Measurements from ENCODE around the gene ANO1.

- no peak for TF ChIP-seq CTCF (IDR thresholded peaks at IDR 0.05)
- TF ChIP-seq ZFX (IDR thresholded peaks at IDR 0.05; ENCODE audit: borderline replicate concordance), result no peak
Observed at GRCh38 chr11:70138403-70138802, 60.3 kb downstream of the ANO1 start.
